H9 (cell line): ENCODE data around the gene DCAF11. TPM values are rescaled to one million over a fixed set of nuclear protein-coding genes. Genes with fewer than 3 reads are reported as not detected.
A peak's percentile ranks its signal among the peaks of the same experiment; 100 is the strongest.

Experiments
- DNase-seq: peaks from one replicate; pipeline ENCODE4 v3.0.0-alpha.2; 2017
- H2AFZ ChIP-seq: one replicate; pipeline ENCODE4 v1.6.1; 2013; ENCODE audit warnings: mild to moderate bottlenecking, low read length, control low read depth, moderate library complexity
- H2AK5ac ChIP-seq: 2 replicates; pipeline ENCODE4 v1.6.1; 2013; ENCODE audit warnings: low read length, control low read depth, mixed read lengths; ENCODE audit not compliant: insufficient read length
- H2BK120ac ChIP-seq: one replicate; pipeline ENCODE4 v1.6.1; 2013; ENCODE audit warnings: low read depth, mild to moderate bottlenecking, low read length, control low read depth, inconsistent platforms; ENCODE audit not compliant: poor library complexity, severe bottlenecking
- H2BK12ac ChIP-seq: 2 replicates; pipeline ENCODE4 v1.6.1; 2013; ENCODE audit warnings: low read length, control low read depth, mixed read lengths, low read depth; ENCODE audit not compliant: insufficient read length
- H2BK15ac ChIP-seq: 2 replicates; pipeline ENCODE4 v1.6.1; 2013; ENCODE audit warnings: low read depth, low read length, control low read depth
- H2BK20ac ChIP-seq: one replicate; pipeline ENCODE4 v1.6.1; 2013; ENCODE audit warnings: low read depth, mild to moderate bottlenecking, low read length, control low read depth, inconsistent platforms; ENCODE audit not compliant: poor library complexity, severe bottlenecking
- H2BK5ac ChIP-seq: 2 replicates; pipeline ENCODE4 v1.6.1; 2013; ENCODE audit warnings: low read length, control low read depth, mixed read lengths; ENCODE audit not compliant: insufficient read length
- H3K14ac ChIP-seq: 2 replicates; pipeline ENCODE4 v1.6.1; 2013; ENCODE audit warnings: low read length, control low read depth; ENCODE audit not compliant: insufficient read depth
- H3K18ac ChIP-seq: 2 replicates; pipeline ENCODE4 v1.6.1; 2013; ENCODE audit warnings: low read depth, mild to moderate bottlenecking, mixed read lengths, low read length, control low read depth; ENCODE audit not compliant: insufficient read length
- H3K23ac ChIP-seq: 2 replicates; pipeline ENCODE4 v1.6.1; 2013; ENCODE audit warnings: low read length, control low read depth, mixed read lengths, low read depth; ENCODE audit not compliant: insufficient read length
- H3K23me2 ChIP-seq: 2 replicates; pipeline ENCODE4 v1.6.1; 2013; ENCODE audit warnings: low read depth, mild to moderate bottlenecking, mixed read lengths, low read length, control low read depth; ENCODE audit not compliant: insufficient read length, poor library complexity, severe bottlenecking
- H3K27ac ChIP-seq: 2 replicates; pipeline ENCODE4 v1.5.1; 2013; ENCODE audit warnings: low read length, control low read depth, mixed read lengths, low read depth; ENCODE audit not compliant: insufficient read length
- H3K27me3 ChIP-seq: 2 replicates; pipeline ENCODE4 v1.6.1; 2013; ENCODE audit warnings: low read length, control low read depth, inconsistent platforms; ENCODE audit not compliant: insufficient read depth
- H3K4ac ChIP-seq: 2 replicates; pipeline ENCODE4 v1.6.1; 2013; ENCODE audit warnings: low read depth, mild to moderate bottlenecking, control low read depth, inconsistent platforms, low read length, moderate library complexity
- H3K4me1 ChIP-seq: 2 replicates; pipeline ENCODE4 v1.6.1; 2013; ENCODE audit warnings: low read length, control low read depth, inconsistent platforms; ENCODE audit not compliant: insufficient read depth
- H3K4me2 ChIP-seq: 2 replicates; pipeline ENCODE4 v1.6.1; 2013; ENCODE audit warnings: low read length, control low read depth, mixed read lengths; ENCODE audit not compliant: insufficient read length, insufficient read depth
- H3K56ac ChIP-seq: 2 replicates; pipeline ENCODE4 v1.6.1; 2013; ENCODE audit warnings: low read depth, mild to moderate bottlenecking, mixed read lengths, low read length, control low read depth; ENCODE audit not compliant: insufficient read length
- H3K79me1 ChIP-seq: 2 replicates; pipeline ENCODE4 v1.6.1; 2013; ENCODE audit warnings: low read depth, mild to moderate bottlenecking, moderate library complexity, low read length, control low read depth, inconsistent platforms; ENCODE audit not compliant: insufficient read depth, poor library complexity, severe bottlenecking
- H3K79me2 ChIP-seq: 2 replicates; pipeline ENCODE4 v1.6.1; 2013; ENCODE audit warnings: low read length, control low read depth, inconsistent platforms; ENCODE audit not compliant: insufficient read depth
- H3K9ac ChIP-seq: 2 replicates; pipeline ENCODE4 v1.6.1; 2013; ENCODE audit warnings: low read length, control low read depth, mixed read lengths; ENCODE audit not compliant: insufficient read length; ENCODE audit errors: extremely low read depth
- H3K9me3 ChIP-seq: one replicate; pipeline ENCODE4 v1.6.1; 2013; ENCODE audit warnings: low read depth, low read length, inconsistent platforms; ENCODE audit not compliant: control insufficient read depth
- H3T11ph ChIP-seq: one replicate; pipeline ENCODE4 v1.6.1; 2013; ENCODE audit warnings: mild to moderate bottlenecking, low read length, control low read depth, inconsistent platforms
- H4K20me1 ChIP-seq: one replicate; pipeline ENCODE4 v1.6.1; 2013; ENCODE audit not compliant: control insufficient read depth, insufficient read length, insufficient read depth
- H4K5ac ChIP-seq: 2 replicates; pipeline ENCODE4 v1.6.1; 2013; ENCODE audit warnings: low read depth, mild to moderate bottlenecking, mixed read lengths, low read length, control low read depth; ENCODE audit not compliant: insufficient read length
- H4K8ac ChIP-seq: replicated peaks from 2 replicates; pipeline ENCODE4 v1.6.1; 2013; ENCODE audit warnings: low read length, control low read depth, mixed read lengths, low read depth; ENCODE audit not compliant: insufficient read length
- H4K91ac ChIP-seq: 2 replicates; pipeline ENCODE4 v1.6.1; 2013; ENCODE audit warnings: low read depth, mild to moderate bottlenecking, moderate library complexity, mixed read lengths, low read length, control low read depth; ENCODE audit not compliant: insufficient read length
- H3K27ac Mint-ChIP-seq, 3 experiments: 2 replicates in 2 of 3; 3 replicates in 1 of 3; pipeline ENCODE4 v1.8.0; 2020 to 2021; ENCODE audit warnings: mixed read lengths in 3 of 3, mild to moderate bottlenecking in 1 of 3, moderate library complexity in 1 of 3
- H3K27me3 Mint-ChIP-seq: 2 replicates; pipeline ENCODE4 v1.8.0; 2021; ENCODE audit warnings: low read depth, mild to moderate bottlenecking, moderate library complexity, mixed read lengths
- H3K36me3 Mint-ChIP-seq, 3 experiments: 2 replicates in 2 of 3; 3 replicates in 1 of 3; pipeline ENCODE4 v1.8.0; 2020 to 2021; ENCODE audit warnings: low read depth in 3 of 3, mixed read lengths in 3 of 3; ENCODE audit not compliant: insufficient read depth in 1 of 3
- H3K4me1 Mint-ChIP-seq, 2 experiments: 2 replicates each; pipeline ENCODE4 v1.8.0; 2020; ENCODE audit warnings: mixed read lengths in 2 of 2
- H3K4me3 Mint-ChIP-seq, 2 experiments: 2 replicates in 1 of 2; 3 replicates in 1 of 2; pipeline ENCODE4 v1.8.0; 2020 to 2021; ENCODE audit warnings: mild to moderate bottlenecking in 2 of 2, mixed read lengths in 2 of 2, moderate library complexity in 1 of 2
- H3K9me3 Mint-ChIP-seq, 2 experiments: 2 replicates in 1 of 2; 3 replicates in 1 of 2; pipeline ENCODE4 v1.8.0; 2020; ENCODE audit warnings: mild to moderate bottlenecking in 2 of 2, mixed read lengths in 2 of 2, moderate library complexity in 1 of 2
- CTCF ChIP-seq: fragments of 200-600 bp; sonication (generic); conservative IDR thresholded peaks from 3 replicates; pipeline ENCODE4 v1.8.0; 2021; ENCODE audit warnings: antibody characterized with exemption, mild to moderate bottlenecking
- WGBS: extraction: QIAGEN DNeasy Blood & Tissue Kit; methylation state at CpG from one replicate; pipeline ENCODE4 v1.1.7; 2013; ENCODE audit warnings: missing lambda C conversion rate, low lambda C conversion rate, mixed read lengths; ENCODE audit not compliant: insufficient read length; ENCODE audit errors: extremely low coverage; 5-methylcytosine and 5-hydroxymethylcytosine counted together
- total RNA-seq: library from RNA; stranded (reverse); gene quantifications from 2 replicates; pipeline ENCODE4 v1.2.1, GENCODE V29; 2021

The DCAF11 gene
- total RNA-seq, 1 experiment from 2014 or later, result 73.4 TPM

- Histone ChIP-seq H4K20me1 (no peaks in the 10 kb centered on the region), H3T11ph (no peak overlapping the region), H2AK5ac (no peak overlapping the region), H3K56ac (no peak overlapping the region), H2AFZ (no peak overlapping the region), H3K27me3 (no peaks in the 10 kb centered on the region), H2BK120ac (no peak overlapping the region), H3K79me1 (no peaks in the 10 kb centered on the region), H4K91ac (no peak overlapping the region), H4K5ac (no peak overlapping the region), H2BK5ac (no peak overlapping the region), H3K9ac (peak overlapping the region; percentile 3), H2BK12ac (no peak overlapping the region), H3K18ac (no peak overlapping the region), H3K4me1 (no peaks in the 10 kb centered on the region), H3K27ac (no peak overlapping the region), H4K8ac (no peak overlapping the region), H3K4ac (no peak overlapping the region), H3K23ac (no peak overlapping the region), H3K79me2 (no peaks in the 10 kb centered on the region), H3K9me3 (no peaks in the 10 kb centered on the region), H2BK15ac (no peak overlapping the region), H3K4me2 (peak overlapping the region; percentile 48), H3K14ac (no peak overlapping the region), H3K23me2 (peaks cover 10% of the 10 kb centered on the region), H2BK20ac (no peak overlapping the region)
- H3K27ac Mint-ChIP-seq, result peak overlapping the region in 1 of 3 experiments; percentile 35; a peak in 1 of 7 replicates
- H3K4me3 Mint-ChIP-seq, result peak overlapping the region; percentile 75 to 80
- H3K9me3 Mint-ChIP-seq, result no peaks in the 10 kb centered on the region; a peak in 1 of 5 replicates
- H3K36me3 Mint-ChIP-seq, result peaks cover 6 to 25% (median 23%) of the 10 kb centered on the region in 3 experiments; a peak in 6 of 7 replicates
- H3K4me1 Mint-ChIP-seq, result peaks cover 5 to 13% of the 10 kb centered on the region in 2 experiments; a peak in 3 of 4 replicates
- no peak for TF ChIP-seq CTCF
- no peaks in the 10 kb centered on the region; the same call in 1 of the 2 replicates for H3K27me3 Mint-ChIP-seq
- no CpG with 5 or more reads among the region's 30 CpGs for WGBS
- DNase-seq, result peak; percentile 39
Observed at GRCh38 chr14:24172261-24172860, 57.8 kb downstream of the DCAF11 start.
